ENCODE results near the gene MKNK1.
A peak's percentile ranks its signal among the peaks of the same experiment; 100 is the strongest.

The MKNK1 gene

DNA sequence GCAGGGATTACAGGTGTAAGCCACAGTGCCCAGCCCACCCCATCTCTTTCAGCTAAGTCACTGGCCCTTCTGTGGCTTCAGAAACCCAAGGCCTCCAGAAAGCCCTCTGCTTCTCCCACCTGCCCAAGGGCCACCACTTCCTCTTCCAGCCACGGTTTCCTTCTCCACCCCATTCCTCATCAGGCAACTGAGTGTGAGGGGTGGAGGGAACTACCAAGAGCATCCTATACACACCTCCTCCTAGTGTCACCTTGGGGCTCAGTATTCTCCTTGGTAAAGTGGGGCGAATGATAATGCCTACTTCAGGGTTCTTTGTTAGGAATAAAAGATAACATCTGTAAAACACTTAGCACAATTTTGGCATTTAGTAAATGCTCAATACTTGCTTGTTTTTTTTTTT lies 82.7 kb downstream of the MKNK1 start:
- TF ChIP-seq TCF4 (CRISPR knock-in tag; IDR thresholded peaks at IDR 0.05; ENCODE audit: borderline replicate concordance) = no peak
- TF ChIP-seq, protein P1, sequence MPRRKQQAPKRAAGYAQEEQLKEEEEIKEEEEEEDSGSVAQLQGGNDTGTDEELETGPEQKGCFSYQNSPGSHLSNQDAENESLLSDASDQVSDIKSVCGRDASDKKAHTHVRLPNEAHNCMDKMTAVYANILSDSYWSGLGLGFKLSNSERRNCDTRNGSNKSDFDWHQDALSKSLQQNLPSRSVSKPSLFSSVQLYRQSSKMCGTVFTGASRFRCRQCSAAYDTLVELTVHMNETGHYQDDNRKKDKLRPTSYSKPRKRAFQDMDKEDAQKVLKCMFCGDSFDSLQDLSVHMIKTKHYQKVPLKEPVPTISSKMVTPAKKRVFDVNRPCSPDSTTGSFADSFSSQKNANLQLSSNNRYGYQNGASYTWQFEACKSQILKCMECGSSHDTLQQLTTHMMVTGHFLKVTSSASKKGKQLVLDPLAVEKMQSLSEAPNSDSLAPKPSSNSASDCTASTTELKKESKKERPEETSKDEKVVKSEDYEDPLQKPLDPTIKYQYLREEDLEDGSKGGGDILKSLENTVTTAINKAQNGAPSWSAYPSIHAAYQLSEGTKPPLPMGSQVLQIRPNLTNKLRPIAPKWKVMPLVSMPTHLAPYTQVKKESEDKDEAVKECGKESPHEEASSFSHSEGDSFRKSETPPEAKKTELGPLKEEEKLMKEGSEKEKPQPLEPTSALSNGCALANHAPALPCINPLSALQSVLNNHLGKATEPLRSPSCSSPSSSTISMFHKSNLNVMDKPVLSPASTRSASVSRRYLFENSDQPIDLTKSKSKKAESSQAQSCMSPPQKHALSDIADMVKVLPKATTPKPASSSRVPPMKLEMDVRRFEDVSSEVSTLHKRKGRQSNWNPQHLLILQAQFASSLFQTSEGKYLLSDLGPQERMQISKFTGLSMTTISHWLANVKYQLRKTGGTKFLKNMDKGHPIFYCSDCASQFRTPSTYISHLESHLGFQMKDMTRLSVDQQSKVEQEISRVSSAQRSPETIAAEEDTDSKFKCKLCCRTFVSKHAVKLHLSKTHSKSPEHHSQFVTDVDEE (CRISPR knock-in tag; IDR thresholded peaks at IDR 0.05) = no peak
- no peak for TF ChIP-seq ZC3H10 (CRISPR knock-in tag; IDR thresholded peaks at IDR 0.05)

DNA sequence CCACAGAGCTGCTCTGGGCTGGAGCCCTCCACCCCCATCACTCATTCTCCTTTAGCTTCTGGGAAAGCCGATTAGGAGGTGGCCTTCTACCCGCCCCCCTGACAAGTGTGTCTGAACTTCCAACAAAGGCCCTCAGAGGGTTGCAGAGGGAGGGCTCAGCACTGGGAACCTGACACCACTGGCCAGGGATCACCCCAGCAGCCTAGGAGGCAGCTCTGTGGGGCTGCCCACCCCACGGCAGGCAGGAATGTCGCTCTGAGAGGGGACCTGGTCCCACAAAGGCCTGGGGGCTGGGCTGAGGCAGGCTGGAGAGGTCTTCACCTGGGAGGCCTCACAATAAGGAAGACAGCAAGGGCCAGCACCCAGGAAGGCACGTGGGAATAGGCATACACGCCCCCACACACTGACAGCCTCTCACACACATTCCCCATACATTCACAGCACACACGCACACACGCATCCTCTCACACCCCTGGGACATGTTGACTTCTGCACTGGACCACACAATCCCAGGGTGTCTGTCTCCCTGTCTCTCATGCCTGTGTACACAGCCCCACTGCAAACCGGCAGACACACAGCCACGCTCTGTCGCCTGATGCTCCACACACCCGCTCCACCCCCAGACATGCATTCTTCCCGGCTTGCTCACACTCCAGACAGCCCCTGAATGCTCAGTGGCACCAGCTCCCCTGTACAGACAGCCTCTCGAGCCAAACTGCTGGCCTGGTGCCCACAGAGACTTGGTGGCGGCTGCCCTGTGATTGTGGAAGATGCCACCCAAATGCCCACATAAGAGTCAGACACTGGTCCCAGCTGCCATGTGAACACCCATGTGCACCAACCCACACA lies 83.8 kb downstream of the MKNK1 start:
- ATAC-seq = peak; percentile 95
- TF ChIP-seq OSR1 (CRISPR knock-in tag; IDR thresholded peaks at IDR 0.05) = no peak
- TF ChIP-seq TCF4 (CRISPR knock-in tag; IDR thresholded peaks at IDR 0.05; ENCODE audit: borderline replicate concordance) = no peak
- TF ChIP-seq ARNTL (CRISPR knock-in tag; IDR thresholded peaks at IDR 0.05; ENCODE audit: borderline replicate concordance, low read depth) = no peak

More for the DNA sequence above, 82.7 kb downstream of the MKNK1 start:
- ATAC-seq = no peak

DNA sequence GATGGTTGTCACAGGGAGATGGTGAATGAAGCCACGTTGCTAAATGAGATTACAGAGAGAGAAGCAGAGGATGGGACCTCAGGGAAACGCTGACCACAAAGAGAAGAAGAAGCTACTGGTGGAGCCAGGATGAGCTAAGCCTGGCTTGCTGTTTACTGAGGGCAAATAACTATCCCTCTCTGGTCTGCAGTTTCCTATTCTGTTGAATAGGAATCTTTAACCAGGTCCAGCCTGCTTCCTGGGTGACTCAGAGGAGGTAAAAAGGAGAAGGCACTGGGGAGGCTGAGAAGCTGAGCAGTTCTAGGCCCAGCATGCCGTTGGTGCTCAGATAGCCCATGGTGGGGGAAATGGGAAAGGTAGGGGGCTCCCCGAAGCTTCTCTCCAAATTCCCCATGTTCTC lies 84.9 kb downstream of the MKNK1 start:
- no peak for ATAC-seq
- TF ChIP-seq, protein P2, sequence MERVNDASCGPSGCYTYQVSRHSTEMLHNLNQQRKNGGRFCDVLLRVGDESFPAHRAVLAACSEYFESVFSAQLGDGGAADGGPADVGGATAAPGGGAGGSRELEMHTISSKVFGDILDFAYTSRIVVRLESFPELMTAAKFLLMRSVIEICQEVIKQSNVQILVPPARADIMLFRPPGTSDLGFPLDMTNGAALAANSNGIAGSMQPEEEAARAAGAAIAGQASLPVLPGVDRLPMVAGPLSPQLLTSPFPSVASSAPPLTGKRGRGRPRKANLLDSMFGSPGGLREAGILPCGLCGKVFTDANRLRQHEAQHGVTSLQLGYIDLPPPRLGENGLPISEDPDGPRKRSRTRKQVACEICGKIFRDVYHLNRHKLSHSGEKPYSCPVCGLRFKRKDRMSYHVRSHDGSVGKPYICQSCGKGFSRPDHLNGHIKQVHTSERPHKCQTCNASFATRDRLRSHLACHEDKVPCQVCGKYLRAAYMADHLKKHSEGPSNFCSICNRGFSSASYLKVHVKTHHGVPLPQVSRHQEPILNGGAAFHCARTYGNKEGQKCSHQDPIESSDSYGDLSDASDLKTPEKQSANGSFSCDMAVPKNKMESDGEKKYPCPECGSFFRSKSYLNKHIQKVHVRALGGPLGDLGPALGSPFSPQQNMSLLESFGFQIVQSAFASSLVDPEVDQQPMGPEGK (CRISPR knock-in tag; IDR thresholded peaks at IDR 0.05; ENCODE audit: borderline replicate concordance) = no peak
- TF ChIP-seq ESRRG (CRISPR knock-in tag; IDR thresholded peaks at IDR 0.05) = no peak
- no peak for TF ChIP-seq ZNF70 (CRISPR knock-in tag; IDR thresholded peaks at IDR 0.05)
- TF ChIP-seq, protein P1 (CRISPR knock-in tag; IDR thresholded peaks at IDR 0.05) = no peak
- no peak for TF ChIP-seq BACH2 (CRISPR knock-in tag; IDR thresholded peaks at IDR 0.05; ENCODE audit: borderline replicate concordance)
- no peak for TF ChIP-seq OSR1 (CRISPR knock-in tag; IDR thresholded peaks at IDR 0.05)
- TF ChIP-seq ZNF8 (CRISPR knock-in tag; IDR thresholded peaks at IDR 0.05) = no peak
- TF ChIP-seq GLIS3 (CRISPR knock-in tag; IDR thresholded peaks at IDR 0.05) = no peak
- no peak for TF ChIP-seq CSDC2 (CRISPR knock-in tag; IDR thresholded peaks at IDR 0.05)
- no peak for TF ChIP-seq ARNTL (CRISPR knock-in tag; IDR thresholded peaks at IDR 0.05; ENCODE audit: borderline replicate concordance, low read depth)
- no peak for TF ChIP-seq ZNF565 (CRISPR knock-in tag; conservative IDR thresholded peaks at IDR 0.05; ENCODE audit: low read depth)
- TF ChIP-seq TCF4 (CRISPR knock-in tag; IDR thresholded peaks at IDR 0.05; ENCODE audit: borderline replicate concordance) = no peak
- TF ChIP-seq RARB (CRISPR knock-in tag; IDR thresholded peaks at IDR 0.05) = no peak
- TF ChIP-seq, protein P3, sequence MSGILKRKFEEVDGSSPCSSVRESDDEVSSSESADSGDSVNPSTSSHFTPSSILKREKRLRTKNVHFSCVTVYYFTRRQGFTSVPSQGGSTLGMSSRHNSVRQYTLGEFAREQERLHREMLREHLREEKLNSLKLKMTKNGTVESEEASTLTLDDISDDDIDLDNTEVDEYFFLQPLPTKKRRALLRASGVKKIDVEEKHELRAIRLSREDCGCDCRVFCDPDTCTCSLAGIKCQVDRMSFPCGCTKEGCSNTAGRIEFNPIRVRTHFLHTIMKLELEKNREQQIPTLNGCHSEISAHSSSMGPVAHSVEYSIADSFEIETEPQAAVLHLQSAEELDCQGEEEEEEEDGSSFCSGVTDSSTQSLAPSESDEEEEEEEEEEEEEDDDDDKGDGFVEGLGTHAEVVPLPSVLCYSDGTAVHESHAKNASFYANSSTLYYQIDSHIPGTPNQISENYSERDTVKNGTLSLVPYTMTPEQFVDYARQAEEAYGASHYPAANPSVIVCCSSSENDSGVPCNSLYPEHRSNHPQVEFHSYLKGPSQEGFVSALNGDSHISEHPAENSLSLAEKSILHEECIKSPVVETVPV (CRISPR knock-in tag; IDR thresholded peaks at IDR 0.05) = no peak
- TF ChIP-seq, protein P4, sequence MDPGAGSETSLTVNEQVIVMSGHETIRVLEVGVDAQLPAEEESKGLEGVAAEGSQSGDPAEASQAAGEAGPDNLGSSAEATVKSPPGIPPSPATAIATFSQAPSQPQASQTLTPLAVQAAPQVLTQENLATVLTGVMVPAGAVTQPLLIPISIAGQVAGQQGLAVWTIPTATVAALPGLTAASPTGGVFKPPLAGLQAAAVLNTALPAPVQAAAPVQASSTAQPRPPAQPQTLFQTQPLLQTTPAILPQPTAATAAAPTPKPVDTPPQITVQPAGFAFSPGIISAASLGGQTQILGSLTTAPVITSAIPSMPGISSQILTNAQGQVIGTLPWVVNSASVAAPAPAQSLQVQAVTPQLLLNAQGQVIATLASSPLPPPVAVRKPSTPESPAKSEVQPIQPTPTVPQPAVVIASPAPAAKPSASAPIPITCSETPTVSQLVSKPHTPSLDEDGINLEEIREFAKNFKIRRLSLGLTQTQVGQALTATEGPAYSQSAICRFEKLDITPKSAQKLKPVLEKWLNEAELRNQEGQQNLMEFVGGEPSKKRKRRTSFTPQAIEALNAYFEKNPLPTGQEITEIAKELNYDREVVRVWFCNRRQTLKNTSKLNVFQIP (CRISPR knock-in tag; IDR thresholded peaks at IDR 0.05; ENCODE audit: borderline replicate concordance, low read depth) = no peak
- no peak for TF ChIP-seq ZC3H10 (CRISPR knock-in tag; IDR thresholded peaks at IDR 0.05)
- TF ChIP-seq, protein P5, sequence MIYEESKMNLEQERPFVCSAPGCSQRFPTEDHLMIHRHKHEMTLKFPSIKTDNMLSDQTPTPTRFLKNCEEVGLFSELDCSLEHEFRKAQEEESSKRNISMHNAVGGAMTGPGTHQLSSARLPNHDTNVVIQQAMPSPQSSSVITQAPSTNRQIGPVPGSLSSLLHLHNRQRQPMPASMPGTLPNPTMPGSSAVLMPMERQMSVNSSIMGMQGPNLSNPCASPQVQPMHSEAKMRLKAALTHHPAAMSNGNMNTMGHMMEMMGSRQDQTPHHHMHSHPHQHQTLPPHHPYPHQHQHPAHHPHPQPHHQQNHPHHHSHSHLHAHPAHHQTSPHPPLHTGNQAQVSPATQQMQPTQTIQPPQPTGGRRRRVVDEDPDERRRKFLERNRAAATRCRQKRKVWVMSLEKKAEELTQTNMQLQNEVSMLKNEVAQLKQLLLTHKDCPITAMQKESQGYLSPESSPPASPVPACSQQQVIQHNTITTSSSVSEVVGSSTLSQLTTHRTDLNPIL (CRISPR knock-in tag; IDR thresholded peaks at IDR 0.05; ENCODE audit: low read depth) = no peak
- no peak for TF ChIP-seq TOX (CRISPR knock-in tag; IDR thresholded peaks at IDR 0.05; ENCODE audit: borderline replicate concordance)
- no peak for TF ChIP-seq ISL1 (CRISPR knock-in tag; IDR thresholded peaks at IDR 0.05)
- TF ChIP-seq ZFP30 (CRISPR knock-in tag; IDR thresholded peaks at IDR 0.05) = no peak
